HG02840 (cell line): ENCODE results near the gene DAPP1.
"Not testable (repeated sequence)": the region's sequence is repeated elsewhere in the genome, so short reads cannot be mapped to it uniquely, and the experiment has no call there.

ENCODE experiments used
- ATAC-seq: cut with Tn5 transposase; IDR thresholded peaks from one replicate; pipeline ENCODE4 v1.9.1; 2021; ENCODE audit warnings: mild to moderate bottlenecking, moderate library complexity, moderate number of reproducible peaks; ENCODE audit not compliant: unreplicated experiment, low FRiP score

DAPP1 gene

DNA sequence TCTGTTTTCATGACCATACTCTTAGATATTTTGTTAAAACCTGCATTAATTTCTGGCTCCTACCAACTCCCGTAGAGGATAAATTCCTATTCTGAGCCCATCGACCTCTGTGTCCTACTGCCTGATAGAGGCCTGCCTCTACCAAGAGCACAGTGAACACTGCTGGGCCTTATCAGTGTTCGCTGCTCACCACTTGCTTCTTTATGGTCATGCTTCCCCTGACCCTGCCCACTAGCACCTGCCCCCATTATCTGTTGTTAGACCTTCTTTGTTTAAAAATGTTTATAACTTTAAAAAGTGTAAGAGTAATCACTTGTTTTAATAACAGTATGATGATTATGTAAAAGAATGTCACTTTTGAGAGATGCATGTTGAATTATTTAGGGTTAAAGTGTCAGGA lies 6.1 kb downstream of the DAPP1 start:
- no peak for ATAC-seq

DNA sequence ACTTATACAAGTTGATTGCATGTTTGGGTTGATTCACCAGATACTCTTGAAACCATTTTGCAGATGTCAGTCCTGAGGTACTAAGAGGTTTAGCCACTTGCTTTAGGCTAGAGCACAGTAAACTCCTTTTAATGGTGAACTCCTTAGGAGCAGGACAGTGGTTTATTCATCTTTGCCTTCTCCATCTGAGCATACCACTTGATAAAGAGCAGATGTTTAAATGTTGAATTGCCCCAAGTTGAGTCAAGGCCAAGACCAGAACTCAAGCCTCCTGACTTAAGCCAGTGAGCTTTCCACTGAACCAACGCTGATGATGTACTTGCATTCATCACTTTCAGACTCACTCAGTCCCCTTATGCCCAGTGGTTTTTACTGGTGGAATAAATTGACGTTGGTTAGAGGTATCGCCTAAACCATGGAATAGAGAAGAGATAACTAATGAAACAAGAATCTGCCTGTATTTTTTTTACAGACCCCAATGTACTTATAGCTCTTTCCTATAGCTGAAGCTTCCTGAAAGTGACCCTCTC lies 7.5 kb downstream of the DAPP1 start:
- ATAC-seq = no peak

DNA sequence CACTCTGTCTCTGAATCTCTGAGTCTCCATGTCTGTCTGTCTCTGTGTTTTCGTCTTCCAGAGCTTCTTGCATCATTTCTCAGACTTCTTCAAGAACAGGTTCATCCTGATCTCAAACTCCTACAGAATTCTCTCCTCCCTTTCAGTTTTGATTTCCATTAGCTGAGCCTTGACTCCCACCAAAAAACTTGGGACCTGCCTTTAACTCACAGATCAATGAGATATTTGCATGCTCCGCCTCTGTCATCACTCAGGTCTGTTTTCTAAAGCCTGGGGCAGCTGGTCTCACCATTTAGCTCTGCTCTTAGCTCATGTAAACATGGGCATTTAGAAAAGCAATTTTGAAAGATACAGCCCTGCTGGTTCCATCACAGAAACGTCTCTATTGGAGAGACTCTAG lies 8.6 kb downstream of the DAPP1 start:
- no peak for ATAC-seq

DNA sequence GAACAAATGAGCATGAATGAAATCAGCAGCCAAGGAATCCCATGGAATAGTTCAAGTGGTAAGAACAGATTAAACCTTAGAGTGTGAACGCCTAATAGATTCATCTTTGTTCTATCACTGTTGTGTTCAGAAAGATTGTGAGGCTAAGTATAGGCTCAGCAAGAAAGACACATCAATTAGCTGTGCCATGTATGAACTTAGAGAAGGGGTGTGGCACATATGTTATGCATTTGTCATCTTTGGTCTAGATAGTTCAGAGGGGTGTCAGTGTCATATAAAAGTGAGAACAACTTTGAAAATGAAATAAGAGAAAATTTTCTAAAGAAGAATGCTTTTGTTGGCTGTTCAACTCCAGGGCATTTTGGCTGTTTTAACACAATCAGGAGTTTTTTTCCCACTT lies 9.4 kb downstream of the DAPP1 start:
- ATAC-seq = no peak

DNA sequence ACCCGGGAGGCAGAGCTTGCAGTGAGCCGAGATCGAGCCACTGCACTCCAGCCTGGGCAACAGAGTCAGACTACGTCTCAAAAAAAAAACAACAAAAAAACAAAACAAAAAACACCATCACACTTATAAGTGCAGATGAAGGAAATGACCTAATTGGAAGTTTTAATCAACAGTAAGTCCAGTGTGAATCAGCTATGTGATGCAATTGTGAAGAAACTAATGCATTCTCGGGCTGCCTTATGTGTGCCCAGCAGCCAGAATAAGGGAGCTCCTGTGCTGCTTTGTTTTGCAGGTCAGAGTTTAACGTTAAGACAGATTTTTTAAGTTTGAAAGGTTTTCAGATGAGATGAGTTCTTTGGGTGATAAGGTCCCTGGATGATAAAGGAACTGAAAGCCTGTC lies 10.8 kb downstream of the DAPP1 start:
- no peak for ATAC-seq

DNA sequence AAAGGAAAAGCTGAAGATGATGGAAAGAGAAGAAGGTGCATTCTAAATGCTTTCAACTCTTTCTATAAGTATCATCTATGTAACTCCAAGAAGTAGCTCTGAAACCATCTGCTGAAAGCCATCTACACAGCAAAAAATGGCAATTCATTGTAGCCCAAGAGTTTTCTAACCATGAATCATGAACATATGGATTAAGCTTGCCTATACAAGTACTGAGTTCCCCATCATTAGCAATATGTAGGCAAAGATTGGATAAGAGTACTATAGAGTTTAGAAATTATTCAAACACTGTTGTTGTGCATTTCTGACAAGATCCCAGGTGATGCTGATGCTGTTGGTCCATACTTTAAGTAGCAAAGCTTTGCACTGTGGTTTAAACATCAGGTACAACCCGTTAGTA lies 11.2 kb downstream of the DAPP1 start:
- no peak for ATAC-seq

DNA sequence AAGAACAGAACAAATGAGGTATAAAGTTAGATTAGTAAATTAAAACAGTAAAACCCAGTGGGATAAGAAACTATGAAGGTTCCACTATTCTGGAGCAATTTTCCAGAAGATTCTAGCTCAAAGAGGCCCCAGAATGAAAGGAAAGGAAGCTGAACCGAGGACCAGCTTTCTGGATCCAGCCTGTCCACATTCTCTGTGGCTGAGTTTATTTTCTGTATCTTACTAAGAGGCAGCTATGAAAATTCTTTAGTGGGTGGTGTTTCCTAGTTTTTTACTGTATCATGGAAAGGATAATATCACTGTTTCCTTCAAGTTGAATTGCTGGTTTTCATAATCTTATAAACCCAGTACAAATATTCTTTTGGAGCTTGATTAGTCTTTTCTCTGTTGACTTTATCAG lies 11.8 kb downstream of the DAPP1 start:
- no peak for ATAC-seq

DNA sequence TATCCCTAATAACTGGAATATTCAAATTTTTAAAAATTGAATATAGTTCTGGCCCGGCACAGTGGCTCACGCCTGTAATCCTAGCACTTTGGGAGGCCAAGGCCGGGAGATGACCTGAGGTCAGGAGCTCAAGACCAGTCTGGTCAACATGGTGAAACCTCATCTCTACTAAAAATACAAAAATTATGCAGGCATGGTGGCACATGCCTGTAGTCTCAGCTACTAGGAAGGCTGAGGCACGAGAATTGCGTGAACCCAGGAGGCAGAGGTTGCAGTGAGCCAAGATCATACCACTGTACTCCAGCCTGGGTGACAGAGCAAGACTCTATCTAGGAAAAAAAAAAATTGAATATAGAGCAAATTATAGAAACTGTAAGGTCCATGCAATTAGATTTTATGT lies 13.4 kb downstream of the DAPP1 start:
- not testable (repeated sequence) for ATAC-seq

DNA sequence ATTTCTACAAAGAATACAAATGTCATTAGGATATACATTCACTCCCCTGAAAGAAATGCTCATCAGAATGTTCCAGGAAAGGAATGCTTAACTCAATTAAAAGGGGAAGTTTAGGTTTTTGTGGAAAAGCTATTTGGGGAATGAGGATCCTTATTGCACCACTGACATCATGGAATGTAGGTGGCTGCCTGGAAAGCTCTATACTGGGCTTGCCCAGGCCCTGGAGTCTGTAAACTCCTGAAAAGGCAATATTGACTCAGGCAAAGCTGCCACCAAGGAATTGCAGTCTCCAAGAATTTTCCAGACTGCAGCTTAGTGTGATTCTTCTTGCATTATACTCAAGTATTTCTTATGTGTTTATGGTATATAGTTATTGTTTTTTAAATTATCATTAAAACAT lies 15.7 kb downstream of the DAPP1 start:
- no peak for ATAC-seq

DNA sequence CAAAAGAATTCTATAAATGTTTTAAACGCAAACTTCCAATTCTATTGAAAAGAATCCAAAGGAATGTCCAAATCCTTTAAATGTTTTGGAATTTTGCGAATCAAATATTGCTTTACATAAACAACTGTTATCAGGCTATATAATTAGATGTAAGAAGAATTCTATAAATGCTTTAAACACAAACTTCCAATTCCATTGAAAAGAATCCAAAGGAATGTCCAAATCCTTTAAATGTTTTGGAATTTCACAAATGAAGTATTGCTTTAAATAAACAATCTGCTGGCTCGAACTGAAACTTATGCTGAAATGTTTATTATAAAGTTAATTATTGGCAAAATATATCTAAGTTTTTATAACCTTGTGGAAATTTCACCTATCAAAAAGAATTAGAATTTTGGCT lies 16.1 kb downstream of the DAPP1 start:
- no peak for ATAC-seq

DNA sequence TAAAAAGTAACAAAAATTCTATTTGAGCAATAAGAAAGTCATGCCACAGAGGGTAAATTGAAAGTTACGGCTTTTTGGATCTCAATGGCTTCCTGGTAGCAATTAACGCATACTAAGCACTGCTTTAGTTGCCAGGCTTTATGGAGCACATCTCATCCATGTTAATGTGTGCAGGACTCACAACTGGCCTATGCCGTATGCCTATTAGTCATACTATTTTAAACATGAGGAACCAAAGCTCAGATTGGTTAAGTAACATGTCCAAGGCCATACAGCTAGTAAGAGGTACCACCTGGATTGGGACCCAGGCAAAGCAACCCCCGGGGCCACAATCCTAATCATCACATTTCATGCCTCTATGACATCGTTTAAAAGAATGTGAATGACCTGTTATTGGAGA lies 17.1 kb downstream of the DAPP1 start:
- ATAC-seq = no peak

DNA sequence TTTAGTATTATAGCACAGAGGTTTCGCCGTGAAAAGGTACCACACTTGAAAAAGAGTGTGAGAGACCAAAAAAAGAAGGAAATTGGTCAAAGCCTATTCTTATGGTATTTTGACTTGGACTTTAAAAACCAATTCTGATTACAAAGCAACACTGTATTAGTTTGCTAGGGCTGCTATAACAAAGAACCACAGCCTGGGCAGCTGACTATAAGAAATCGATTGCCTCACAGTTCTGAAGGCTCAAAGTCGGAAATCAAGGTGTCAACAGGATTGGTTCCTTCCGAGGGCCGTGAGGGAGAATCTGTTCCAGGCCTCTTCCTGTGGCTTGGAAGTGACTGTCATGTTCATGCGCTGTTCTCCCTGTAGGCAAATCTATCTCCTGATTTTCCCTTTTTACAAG lies 17.9 kb downstream of the DAPP1 start:
- no peak for ATAC-seq

DNA sequence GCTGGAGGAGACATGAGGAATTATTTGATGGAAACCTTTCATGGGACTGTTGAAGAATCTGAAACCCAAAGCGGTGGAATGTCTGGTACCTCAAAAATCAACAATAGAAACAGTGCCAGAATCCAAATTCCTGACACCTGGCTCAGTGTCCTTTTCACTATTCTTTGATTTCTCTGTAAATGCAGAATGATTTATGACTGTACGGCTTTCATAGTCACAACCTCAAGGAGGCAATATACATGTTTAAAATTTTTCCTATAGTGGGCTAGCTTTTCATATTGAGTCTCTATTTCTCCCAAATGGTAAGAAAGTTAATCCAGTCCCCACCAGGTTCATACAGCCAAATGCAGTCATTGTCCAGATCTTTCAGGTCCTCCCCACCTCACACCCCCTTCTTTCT lies 19.3 kb downstream of the DAPP1 start:
- no peak for ATAC-seq

DNA sequence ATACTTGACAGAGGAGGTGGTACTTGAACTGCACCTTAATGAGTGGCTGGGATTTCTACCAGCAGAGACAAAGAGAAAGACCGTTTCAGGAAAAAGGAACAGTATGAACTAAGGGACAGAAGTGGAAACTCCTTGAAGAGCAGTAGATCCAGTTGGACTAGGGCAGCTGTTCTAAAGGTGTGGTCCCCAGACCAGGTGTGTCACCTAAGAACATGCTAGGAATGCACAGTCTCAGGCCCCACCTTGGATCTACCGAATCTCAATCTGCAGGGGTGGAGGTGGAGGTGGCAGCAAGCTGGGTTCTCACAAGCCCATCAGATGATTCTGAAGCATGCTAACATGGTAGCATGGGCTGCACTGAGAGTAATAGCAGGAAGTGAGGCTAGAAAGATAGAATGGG lies 22.3 kb downstream of the DAPP1 start:
- ATAC-seq = no peak

DNA sequence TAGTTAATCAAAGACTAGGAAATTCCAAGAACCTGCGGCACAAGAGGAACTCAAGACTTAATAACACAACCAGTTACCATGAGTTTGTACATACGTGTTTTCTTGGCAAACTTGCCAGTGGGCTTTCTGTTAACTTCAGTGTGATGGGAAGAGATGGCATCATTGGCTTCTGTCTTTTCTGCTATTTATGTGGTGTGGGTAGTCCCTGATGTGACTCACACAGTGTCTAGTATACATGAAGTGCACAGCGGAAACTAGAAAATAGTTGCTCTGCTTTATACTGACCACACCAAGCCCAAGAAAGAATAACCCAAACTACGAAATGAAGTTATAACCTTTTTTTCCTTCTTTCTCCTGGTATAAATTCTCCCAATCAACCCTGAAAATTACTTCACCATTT lies 24.5 kb downstream of the DAPP1 start:
- no peak for ATAC-seq

DNA sequence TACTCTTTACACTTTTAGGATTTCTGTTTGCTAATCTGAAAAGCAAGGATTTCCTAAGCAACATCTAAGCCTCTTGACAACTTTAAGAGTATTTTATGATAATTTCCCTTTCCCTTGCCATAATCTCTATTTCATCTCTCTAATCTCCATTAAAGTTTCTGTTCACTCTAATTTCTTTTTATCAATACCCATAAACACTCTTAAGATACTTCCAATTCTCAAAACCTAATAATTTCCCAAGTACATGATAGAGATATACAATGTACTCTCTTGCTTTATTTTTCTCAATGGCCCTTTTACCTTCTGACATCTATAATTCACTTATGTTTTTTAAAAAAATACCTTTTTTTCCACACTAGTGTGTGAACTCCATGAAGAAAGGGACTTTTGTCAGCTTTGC lies 26.8 kb downstream of the DAPP1 start:
- ATAC-seq = no peak

DNA sequence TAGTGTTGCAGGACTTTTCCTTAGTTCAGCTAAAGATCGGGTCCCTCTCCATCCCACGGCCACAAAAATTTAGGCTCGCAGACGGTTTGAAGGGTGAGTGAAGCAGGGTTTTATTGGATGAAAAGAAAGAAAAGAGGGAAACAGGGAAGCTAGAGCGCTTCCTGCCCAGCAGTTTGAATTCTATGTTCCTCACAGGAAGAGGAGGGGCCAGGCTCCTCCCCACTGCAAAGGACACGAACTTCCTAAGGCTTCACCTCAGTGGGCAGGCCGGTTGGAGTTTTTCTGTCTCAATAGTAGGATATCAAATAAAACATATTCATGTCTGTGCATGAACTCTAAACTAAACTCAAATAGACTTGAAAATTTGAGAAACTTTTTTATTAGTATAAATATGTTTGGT lies 27.4 kb downstream of the DAPP1 start:
- ATAC-seq = no peak

DNA sequence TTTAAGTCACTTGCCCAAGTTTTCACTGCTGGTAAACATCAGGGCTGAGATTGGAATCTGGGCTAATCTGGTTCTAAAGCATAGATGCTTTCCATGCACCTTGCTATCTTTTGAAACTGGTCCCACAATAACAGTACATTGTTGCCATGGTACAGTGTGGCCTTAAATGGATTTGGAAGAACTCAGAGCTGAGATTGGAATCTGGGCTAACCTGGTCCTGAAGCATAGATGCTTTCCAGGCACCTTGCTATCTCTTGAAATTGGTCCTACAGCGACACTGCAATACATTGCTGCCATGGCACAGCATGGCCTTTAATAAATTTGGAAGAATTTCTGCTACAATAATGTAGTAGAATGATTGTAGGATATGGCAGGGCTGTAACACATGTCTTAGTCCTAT lies 28.6 kb downstream of the DAPP1 start:
- ATAC-seq = no peak

DNA sequence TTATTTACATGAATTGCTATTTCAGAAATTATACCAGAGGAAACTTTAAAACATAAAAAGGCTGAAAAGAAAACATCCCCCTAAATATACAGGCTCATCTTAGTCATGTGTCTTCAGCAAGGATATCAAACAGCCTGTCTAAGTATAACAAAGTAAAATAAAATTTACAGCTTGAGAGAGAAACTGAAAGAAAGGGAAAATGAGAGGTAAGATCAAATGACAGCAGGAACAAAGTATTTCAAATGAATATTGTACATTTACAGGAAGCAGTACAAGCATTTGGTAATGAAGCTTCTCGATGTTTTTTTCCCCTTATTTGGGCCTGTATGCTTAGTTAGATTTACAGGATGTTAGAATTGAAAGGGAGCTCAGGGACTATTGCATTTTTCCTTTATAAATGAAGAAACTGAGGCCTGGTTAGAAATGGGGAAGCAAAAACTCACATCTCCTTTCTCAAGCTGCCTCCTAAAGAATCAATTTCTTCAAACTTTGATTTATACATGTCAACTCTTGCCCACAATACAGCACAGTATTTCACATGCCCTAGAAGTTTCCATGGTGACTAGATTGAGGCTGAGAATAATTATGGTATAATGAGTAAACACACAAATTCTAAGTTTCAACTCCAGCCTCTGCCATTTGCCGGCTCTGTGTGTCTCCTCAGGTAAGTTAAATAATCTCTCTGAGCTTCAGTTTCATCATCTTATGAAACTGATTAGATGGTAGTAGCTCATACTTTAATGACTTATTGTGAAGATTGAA lies 29.3 kb downstream of the DAPP1 start:
- ATAC-seq = no peak

DNA sequence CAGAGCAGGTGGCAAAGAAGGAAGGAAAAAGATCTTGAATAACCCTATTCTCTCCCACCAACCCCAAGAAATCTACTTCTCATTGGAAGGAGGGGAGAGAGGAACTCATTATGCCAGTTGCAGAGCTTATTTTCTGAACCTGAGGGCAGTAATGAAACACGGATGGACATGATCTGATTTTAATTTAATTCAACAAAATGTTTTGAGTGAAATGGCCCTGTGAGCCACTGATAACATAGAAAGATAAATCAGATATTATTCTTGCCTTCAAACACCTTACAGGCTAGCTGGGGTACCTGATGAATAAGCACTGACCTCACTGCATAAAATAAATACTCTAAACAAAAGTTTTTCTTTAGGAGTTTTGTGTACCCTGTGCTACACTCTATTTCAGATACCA lies 30.3 kb downstream of the DAPP1 start:
- ATAC-seq = no peak

DNA sequence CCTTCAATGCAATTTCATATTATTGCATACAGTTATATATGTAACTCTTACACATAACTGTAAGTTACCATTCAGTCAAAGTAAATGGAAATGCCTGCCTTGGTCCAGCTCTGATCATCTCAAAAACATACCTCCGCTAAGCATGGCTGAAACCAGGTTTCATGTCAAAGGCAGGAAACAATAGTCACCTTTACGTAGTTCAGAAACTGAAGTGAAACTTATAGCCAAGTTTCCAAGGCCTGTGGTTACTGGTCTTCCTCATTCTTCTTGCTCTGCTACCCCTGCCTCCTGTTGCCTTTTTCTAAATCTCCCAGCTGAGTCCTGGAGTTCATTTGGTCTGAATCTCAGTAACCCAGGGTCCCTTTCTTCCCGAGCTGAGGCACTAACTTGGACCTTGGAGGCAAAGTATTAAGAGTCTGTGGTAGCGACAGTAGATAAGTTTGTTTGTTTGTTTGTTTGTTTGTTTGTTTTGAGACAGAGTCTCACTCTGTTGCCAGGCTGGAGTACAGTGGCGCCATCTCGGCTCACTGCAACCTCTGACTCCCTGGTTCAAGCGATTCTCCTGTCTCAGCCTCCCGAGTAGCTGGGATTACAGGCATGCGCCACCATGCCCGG lies 30.8 kb downstream of the DAPP1 start:
- ATAC-seq = peak; percentile 65

DNA sequence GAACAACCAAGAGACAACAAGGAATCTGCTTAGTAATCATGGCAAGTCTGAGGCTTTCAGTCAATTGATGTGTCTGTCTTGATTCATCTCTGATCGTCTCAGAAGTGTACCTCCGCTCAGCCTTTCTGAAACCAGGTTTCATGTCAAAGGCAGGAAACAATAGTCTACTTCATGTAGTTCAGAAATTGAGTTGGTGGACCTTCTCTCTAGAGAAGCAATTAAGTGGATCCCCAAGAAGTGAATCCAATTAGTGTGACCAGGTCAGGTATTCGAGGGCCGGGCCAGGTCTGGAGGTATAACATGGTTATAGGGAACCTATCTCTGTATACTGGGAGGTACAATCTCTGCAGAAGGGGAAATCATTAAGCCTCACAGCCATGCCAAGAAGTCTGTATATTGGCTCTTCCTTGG lies 32.0 kb downstream of the DAPP1 start:
- peak; percentile 36 for ATAC-seq
